ENCODE measurements around the gene TBC1D19.

DNA sequence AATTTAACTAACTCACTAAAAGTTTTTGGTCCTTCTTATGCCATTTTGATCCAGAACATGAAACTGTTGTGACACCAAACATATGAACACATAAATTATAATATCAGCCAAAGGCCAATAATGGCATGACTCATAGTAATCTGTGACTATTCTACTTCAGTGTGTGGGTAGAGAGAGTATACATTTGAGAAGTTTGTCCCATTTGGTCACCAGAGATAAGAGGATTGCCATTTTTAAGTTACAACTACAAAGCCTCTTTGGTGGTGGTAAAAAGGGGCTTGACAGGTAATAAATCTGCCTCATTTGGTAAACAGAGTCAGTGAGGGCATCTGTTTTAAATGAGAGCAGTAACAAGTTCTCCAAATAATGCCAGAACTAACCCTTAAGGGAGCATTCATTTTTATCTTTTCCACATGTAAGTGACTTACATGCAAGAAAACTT is 117.9 kb downstream of the TBC1D19 start:
- no peak for TF ChIP-seq CTCF (IDR thresholded peaks at IDR 0.05; ENCODE audit: poor library complexity)
- no peak for TF ChIP-seq EZH2 (IDR thresholded peaks at IDR 0.05; ENCODE audit: borderline replicate concordance)
- TF ChIP-seq EZH2phosphoT487 (IDR thresholded peaks at IDR 0.05; ENCODE audit: low read depth, severe bottlenecking, unreplicated experiment), result no peak

Data from hepatocyte (in vitro differentiated cells).